Measurements from ENCODE around the gene NFATC2.
"Not testable (repeated sequence)": the region's sequence is repeated elsewhere in the genome, so short reads cannot be mapped to it uniquely, and the experiment has no call there.

Gene NFATC2

DNA sequence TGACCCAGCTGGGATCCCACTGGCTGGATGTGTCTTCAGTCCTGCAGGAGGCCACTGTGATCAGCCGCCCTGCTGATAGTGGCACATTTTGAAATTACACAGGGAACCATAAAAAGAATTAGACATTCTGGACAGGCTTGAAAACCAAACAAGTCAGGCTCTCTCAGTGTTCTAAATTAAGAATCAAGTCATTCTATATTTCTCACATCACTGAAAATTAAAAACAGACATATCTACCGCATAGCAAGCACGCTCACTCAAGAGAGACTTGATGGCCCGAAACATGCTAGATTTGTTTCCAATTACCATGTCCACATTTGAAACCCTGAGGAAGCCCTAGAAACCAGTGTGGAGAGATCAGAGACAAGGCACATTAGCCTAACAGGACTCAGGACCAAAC lies 57.7 kb downstream of the NFATC2 start:
- no peaks in the 10 kb centered on the region for H3K9me3 ChIP-seq
- H3K27ac ChIP-seq = peak overlapping the region; percentile 32; the same call in 1 of the 2 replicates
- peaks cover 70% of the 10 kb centered on the region for H3K4me1 ChIP-seq
- peak overlapping the region; percentile 68 for H3K4me2 ChIP-seq
- peaks cover 46% of the 10 kb centered on the region for H3K36me3 ChIP-seq
- H3K27me3 ChIP-seq = no peaks in the 10 kb centered on the region
- H4K20me1 ChIP-seq = peaks cover 60% of the 10 kb centered on the region
- H3K4me3 ChIP-seq = no peak overlapping the region
- 0 out of 2 replicates have a peak overlapping the region, but pooled peaks have one; percentile 2 for H3K9ac ChIP-seq
- no peak for TF ChIP-seq Cebpa-rat (IDR thresholded peaks at IDR 0.05)

DNA sequence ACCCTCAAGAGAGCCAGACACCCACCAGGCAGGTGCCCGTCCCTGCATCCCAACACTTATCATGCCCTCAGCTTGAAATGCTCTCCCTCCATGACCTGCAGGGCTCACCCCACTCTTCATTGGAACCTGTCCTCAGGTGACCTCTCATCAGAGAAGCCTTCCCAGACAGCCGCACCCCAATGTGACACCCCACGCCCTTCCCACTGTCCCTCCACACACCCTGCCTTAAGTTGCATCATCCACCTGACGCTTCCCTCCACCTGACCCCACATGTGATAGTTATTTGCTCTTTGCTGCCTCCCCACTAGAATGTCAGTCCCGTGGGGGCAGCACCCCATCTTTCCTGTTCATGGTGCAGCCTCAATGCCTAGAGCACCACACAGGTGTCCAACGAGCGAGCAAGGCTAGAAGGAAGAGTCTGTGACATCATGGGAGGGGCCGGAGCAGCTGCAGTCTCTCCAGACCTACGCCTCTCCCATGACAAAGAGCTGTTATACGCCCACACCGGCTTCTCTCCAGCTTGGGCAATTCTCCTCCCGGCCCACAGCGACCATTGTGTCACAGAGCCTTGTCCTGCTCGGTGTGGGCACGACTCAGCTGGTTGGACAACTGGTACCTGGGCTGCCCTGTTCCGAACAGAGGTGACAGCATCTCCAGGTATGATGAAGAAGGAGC lies 58.2 kb downstream of the NFATC2 start:
- peaks cover 46% of the 10 kb centered on the region for H3K36me3 ChIP-seq
- no peak overlapping the region for H3K27ac ChIP-seq
- no peak for TF ChIP-seq Cebpa-rat (IDR thresholded peaks at IDR 0.05)
- peaks cover 75% of the 10 kb centered on the region for H3K4me1 ChIP-seq
- peaks cover 55% of the 10 kb centered on the region; the same call in 1 of the 2 replicates for H4K20me1 ChIP-seq
- H3K4me2 ChIP-seq = peak overlapping the region; percentile 68
- no peaks in the 10 kb centered on the region for H3K27me3 ChIP-seq
- no peaks in the 10 kb centered on the region for H3K9me3 ChIP-seq
- H3K4me3 ChIP-seq = no peak overlapping the region
- no peak overlapping the region for H3K9ac ChIP-seq

DNA sequence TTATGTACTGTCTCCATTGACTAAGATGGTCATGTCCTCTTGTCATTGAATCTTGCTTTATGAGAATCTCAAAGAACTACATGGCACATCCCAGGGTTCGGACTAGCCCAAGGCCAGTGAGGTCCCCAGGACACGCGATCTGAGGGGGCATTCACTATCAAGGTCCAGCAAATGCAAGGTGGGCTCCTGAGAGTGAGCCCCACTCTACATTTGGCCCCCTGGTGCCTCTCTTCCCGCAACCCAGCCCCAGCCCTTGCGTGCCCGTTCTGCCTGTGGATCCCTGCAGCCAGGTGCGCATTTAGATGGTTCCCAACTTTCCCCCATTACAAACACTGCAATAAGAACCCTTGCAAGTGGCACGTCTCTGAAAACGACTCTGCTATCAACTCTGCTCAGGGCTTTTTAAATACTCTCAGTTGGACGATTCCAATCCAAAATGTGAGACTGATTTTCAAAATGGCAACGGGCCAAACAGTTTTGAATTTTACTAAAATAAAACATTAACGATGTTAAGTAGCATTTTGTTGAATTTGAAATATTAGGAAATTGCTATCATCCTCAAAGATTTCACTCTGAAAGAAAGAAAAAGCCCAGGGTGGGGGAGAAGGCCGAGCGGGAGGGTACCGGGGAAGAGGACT lies 59.6 kb downstream of the NFATC2 start:
- Histone ChIP-seq H3K9me3 (peaks cover 11% of the 10 kb centered on the region), H3K27me3 (no peaks in the 10 kb centered on the region), H3K4me1 (peaks cover 70% of the 10 kb centered on the region), H3K4me2 (no peak overlapping the region), H4K20me1 (peaks cover 42% of the 10 kb centered on the region; the same call in 1 of the 2 replicates), H3K27ac (no peak overlapping the region), H3K4me3 (no peak overlapping the region), H3K9ac (no peak overlapping the region), H3K36me3 (peaks cover 47% of the 10 kb centered on the region)
- no peak for TF ChIP-seq Cebpa-rat (IDR thresholded peaks at IDR 0.05)

DNA sequence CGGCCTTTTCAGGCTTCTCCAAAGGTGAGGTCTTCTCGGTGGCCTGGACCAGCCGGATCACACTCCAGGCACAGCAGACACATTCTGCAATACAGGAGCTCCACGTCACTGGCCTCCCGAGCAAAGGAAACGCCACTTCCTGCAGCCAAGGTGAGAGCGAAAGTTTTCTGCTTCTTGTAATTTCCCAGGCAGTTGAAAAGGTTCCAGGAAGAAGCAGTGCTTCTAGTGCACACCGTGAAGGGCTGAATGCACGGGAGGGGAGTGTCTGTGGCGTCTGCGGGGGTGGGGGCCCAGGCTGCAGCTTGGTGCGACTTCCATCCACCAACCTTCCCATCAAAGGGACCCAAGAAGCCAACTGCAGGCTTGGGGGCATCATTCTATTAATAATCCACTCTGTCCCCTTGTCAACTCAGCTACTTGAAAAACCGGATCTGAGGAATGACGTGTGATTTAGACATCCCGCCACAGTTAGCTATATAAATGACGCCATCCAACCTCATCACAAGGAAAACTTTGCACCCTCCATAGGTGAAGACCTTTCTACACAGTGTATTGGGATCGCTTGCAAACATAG lies 61.1 kb downstream of the NFATC2 start:
- Histone ChIP-seq H3K36me3 (peaks cover 47% of the 10 kb centered on the region), H3K4me3 (no peak overlapping the region), H3K9ac (no peak overlapping the region), H3K9me3 (peaks cover 20% of the 10 kb centered on the region), H3K27ac (no peak overlapping the region), H3K4me1 (peaks cover 55% of the 10 kb centered on the region), H3K4me2 (peak overlapping the region; percentile 34), H3K27me3 (no peaks in the 10 kb centered on the region), H4K20me1 (peaks cover 30% of the 10 kb centered on the region; the same call in 1 of the 2 replicates)
- TF ChIP-seq Cebpa-rat (IDR thresholded peaks at IDR 0.05) = no peak

DNA sequence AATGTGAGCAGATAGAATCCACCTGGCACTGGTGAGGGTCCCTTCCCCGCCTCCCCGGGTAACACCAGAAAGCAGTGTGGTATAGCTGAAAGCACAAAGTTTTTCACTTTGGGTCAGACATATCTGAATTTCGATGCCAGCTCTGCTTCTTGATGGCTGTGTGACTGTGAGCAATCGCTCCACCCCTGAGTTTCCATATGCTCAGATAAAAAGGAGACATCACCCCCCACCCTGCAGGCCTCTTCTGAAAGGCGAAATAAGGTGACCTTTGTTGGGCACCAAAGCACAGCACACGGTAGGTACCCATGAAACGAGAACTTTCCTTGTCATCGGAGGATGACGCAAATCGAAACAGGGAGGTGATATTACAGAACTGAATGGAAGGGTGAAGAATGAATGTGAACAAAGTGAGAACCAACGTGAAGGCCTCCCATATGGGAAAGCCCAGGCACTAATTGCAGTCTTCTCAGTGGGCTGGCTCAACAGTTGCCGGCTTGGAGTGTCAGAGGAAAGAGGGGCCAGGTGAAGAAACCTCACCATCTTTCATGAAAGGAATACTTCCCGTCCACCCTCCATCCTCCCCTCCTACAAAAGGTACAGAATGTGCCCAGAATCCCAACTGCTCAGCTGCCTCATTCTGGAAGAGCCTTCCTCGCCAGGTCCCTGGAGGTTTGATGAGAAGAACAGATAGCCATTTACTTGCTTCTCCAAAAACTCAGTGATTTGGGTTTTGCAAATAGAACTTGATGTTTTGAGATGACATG lies 61.8 kb downstream of the NFATC2 start:
- H3K27me3 ChIP-seq = no peaks in the 10 kb centered on the region
- TF ChIP-seq Cebpa-rat (IDR thresholded peaks at IDR 0.05) = no peak
- H3K4me1 ChIP-seq = peaks cover 49% of the 10 kb centered on the region
- peaks cover 47% of the 10 kb centered on the region for H3K36me3 ChIP-seq
- H3K4me2 ChIP-seq = peak overlapping the region; percentile 34
- no peak overlapping the region for H3K4me3 ChIP-seq
- H3K9me3 ChIP-seq = peaks cover 20% of the 10 kb centered on the region
- no peak overlapping the region for H3K9ac ChIP-seq
- H3K27ac ChIP-seq = no peak overlapping the region
- peaks cover 30% of the 10 kb centered on the region; the same call in 1 of the 2 replicates for H4K20me1 ChIP-seq

DNA sequence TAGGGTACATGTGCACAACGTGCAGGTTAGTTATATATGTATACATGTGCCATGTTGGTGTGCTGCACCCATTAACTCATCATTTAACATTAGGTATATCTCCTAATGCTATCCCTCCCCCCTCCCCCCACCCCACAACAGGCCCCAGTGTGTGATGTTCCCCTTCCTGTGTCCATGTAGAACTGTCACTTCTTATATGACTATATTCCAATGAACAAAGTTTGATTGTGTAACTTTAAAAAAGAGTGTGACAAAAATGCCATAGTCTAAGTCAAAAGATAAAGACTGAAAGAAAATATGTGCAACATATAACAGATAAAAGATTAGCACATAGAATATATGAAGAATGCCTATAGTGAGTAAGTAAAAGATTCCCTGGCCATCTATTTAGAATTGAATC lies 66.4 kb downstream of the NFATC2 start:
- H3K4me2 ChIP-seq, H3K9ac ChIP-seq, H3K27ac ChIP-seq, H3K4me3 ChIP-seq, H3K27me3 ChIP-seq: not testable (repeated sequence)
- Histone ChIP-seq H3K9me3 (peaks cover 20% of the 10 kb centered on the region), H3K4me1 (peaks cover 20% of the 10 kb centered on the region), H4K20me1 (peaks cover 14% of the 10 kb centered on the region; the same call in 1 of the 2 replicates), H3K36me3 (peaks cover 82% of the 10 kb centered on the region)

DNA sequence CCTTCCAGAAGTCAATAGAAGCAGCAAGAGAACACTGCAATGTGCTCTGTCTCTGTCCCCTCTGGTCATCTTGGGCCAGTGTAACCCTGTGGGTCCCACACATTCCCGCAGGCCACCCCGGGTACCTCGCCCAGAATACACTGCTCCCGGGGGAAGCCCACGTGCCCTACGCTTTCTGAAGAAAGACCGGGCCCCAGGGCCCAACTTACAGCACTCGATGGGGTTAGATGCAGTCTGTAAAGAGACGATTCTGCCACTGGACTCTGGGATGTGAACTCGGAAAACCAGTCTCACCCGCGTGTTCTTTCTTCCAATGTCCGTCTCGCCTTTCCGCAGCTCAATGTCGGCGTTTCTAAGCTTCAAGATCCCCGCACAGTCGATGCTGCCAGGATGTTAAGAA lies 68.7 kb downstream of the NFATC2 start:
- Histone ChIP-seq H3K36me3 (peaks cover 80% of the 10 kb centered on the region), H3K4me2 (no peak overlapping the region), H3K27ac (no peak overlapping the region), H3K4me3 (no peak overlapping the region), H3K4me1 (no peaks in the 10 kb centered on the region), H4K20me1 (0 out of 2 replicates have a peak, but pooled peaks cover 6% of the 10 kb centered on the region), H3K27me3 (no peaks in the 10 kb centered on the region), H3K9me3 (peaks cover 16% of the 10 kb centered on the region), H3K9ac (no peak overlapping the region; the same call in 1 of the 2 replicates)
- TF ChIP-seq Cebpa-rat (IDR thresholded peaks at IDR 0.05) = no peak

DNA sequence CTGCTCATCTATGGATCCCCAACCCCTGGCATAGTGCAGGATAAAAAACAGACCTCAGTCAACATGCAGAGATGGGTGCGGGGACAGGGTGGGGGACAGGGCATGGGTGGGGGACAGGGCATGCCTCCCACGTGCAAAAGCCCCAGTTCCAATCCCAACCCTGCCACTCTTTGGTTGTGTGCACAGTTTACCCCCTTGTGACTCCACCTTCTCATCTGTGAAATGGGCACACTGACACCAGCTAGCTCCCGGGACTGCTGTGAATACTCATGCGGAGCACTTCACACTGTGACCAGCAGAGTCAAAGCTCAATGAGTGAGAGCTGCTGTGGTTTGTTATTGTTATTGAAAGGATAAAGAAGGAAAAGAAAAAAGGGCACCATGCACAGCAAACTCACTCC lies 69.3 kb downstream of the NFATC2 start:
- Histone ChIP-seq H3K9me3 (peaks cover 11% of the 10 kb centered on the region), H4K20me1 (0 out of 2 replicates have a peak, but pooled peaks cover 6% of the 10 kb centered on the region), H3K4me2 (no peak overlapping the region), H3K36me3 (peaks cover 80% of the 10 kb centered on the region), H3K27ac (no peak overlapping the region), H3K4me3 (no peak overlapping the region), H3K4me1 (no peaks in the 10 kb centered on the region), H3K9ac (no peak overlapping the region), H3K27me3 (no peaks in the 10 kb centered on the region)
- TF ChIP-seq Cebpa-rat (IDR thresholded peaks at IDR 0.05) = no peak

DNA sequence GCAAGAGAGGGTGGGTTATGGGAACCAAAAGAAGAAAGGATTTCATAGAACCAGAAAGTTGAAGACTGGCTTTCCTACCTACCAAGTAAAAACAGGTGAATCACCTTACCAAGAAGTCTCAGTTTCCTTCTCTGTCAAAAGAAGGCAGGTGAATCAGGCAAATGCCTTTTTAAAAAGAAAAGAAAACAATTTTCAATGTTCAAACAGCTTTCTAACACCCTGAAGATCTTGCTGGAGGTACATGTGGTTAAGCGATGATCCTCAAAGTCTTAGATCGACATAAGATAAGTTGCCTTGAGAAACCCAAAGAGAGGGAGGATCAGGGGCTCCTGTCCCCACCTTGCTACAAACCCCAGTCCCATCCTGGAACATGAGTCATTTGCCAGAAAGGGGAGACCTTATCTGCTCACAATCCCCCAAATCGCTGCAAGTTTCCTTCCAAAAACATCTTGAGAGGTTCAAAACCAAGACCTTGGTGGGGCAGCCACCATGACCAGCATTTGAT lies 71.6 kb downstream of the NFATC2 start:
- Histone ChIP-seq H3K36me3 (peaks cover 82% of the 10 kb centered on the region), H4K20me1 (0 out of 2 replicates have a peak, but pooled peaks cover 6% of the 10 kb centered on the region), H3K4me2 (no peak overlapping the region), H3K4me3 (no peak overlapping the region), H3K9ac (no peak overlapping the region), H3K27ac (no peak overlapping the region), H3K27me3 (no peaks in the 10 kb centered on the region), H3K9me3 (no peaks in the 10 kb centered on the region), H3K4me1 (no peaks in the 10 kb centered on the region)
- TF ChIP-seq Cebpa-rat (IDR thresholded peaks at IDR 0.05) = no peak

Measured in BLaER1 (cell line).